DND-41 (cell line): ENCODE results near the gene ERAL1.

Source experiments
- ATAC-seq: fragments of 200-7000 bp; cut with Tn5 transposase; 3 replicates; pipeline ENCODE4 v1.9.1; 2021; ENCODE audit warnings: low read depth; ENCODE audit not compliant: insufficient read depth
- DNase-seq: peaks from one replicate; pipeline ENCODE4 v3.0.0-alpha.2; 2020
- H2AFZ ChIP-seq: 2 replicates; pipeline ENCODE4 v1.6.0; 2012; ENCODE audit warnings: low read depth, low read length
- H3K27ac ChIP-seq: 2 replicates; pipeline ENCODE4 v1.5.1; 2012; ENCODE audit warnings: low read length, inconsistent platforms
- H3K27me3 ChIP-seq: fragments of 200-600 bp; sonication (generic); 2 replicates; pipeline ENCODE4 v1.6.0; 2012; ENCODE audit warnings: low read length, mild to moderate bottlenecking, inconsistent platforms; ENCODE audit not compliant: insufficient read depth, poor library complexity
- H3K36me3 ChIP-seq: 2 replicates; pipeline ENCODE4 v1.5.1; 2012; ENCODE audit warnings: low read length, inconsistent platforms; ENCODE audit not compliant: insufficient read depth
- H3K4me1 ChIP-seq: 2 replicates; pipeline ENCODE4 v1.5.1; 2012; ENCODE audit warnings: mild to moderate bottlenecking, low read length; ENCODE audit not compliant: insufficient read depth
- H3K4me2 ChIP-seq: 2 replicates; pipeline ENCODE4 v1.6.0; 2012; ENCODE audit warnings: mild to moderate bottlenecking, moderate library complexity, low read length, inconsistent platforms; ENCODE audit not compliant: insufficient read depth
- H3K4me3 ChIP-seq, 2 experiments: fragments of 200-600 bp in 1 of 2; shearing (Covaris generic) in 1 of 2; 2 replicates each; pipeline ENCODE4 v1.5.1; 2012 to 2016; ENCODE audit warnings: inconsistent platforms in 2 of 2, low read length in 2 of 2, mild to moderate bottlenecking in 2 of 2, low read depth in 1 of 2, moderate library complexity in 1 of 2
- H3K79me2 ChIP-seq: 2 replicates; pipeline ENCODE4 v1.6.0; 2012; ENCODE audit warnings: low read length, inconsistent platforms; ENCODE audit not compliant: insufficient read depth
- H3K9ac ChIP-seq: 2 replicates; pipeline ENCODE4 v1.6.0; 2012; ENCODE audit warnings: low read depth, mild to moderate bottlenecking, inconsistent platforms, low read length, moderate library complexity
- H3K9me3 ChIP-seq: 2 replicates; pipeline ENCODE4 v1.5.1; 2012; ENCODE audit warnings: low read length, moderate library complexity, mild to moderate bottlenecking, inconsistent platforms; ENCODE audit not compliant: insufficient read depth, severe bottlenecking
- H4K20me1 ChIP-seq: 2 replicates; pipeline ENCODE4 v1.6.0; 2012; ENCODE audit warnings: low read length; ENCODE audit not compliant: insufficient read depth
- CTCF ChIP-seq: IDR thresholded peaks from 2 replicates; pipeline ENCODE4 v1.5.1; 2012; ENCODE audit warnings: borderline replicate concordance, low read length, moderate library complexity, mild to moderate bottlenecking; ENCODE audit not compliant: poor library complexity, severe bottlenecking; ENCODE audit errors: extremely low read depth
- EZH2 ChIP-seq: IDR thresholded peaks from 3 replicates; pipeline ENCODE4 v1.6.1; 2012; ENCODE audit warnings: borderline replicate concordance, low read depth, mild to moderate bottlenecking, moderate library complexity, low read length, inconsistent platforms; ENCODE audit not compliant: severe bottlenecking

The ERAL1 gene

GRCh38 chr17:28904800-28905199 is 50.0 kb downstream of the ERAL1 start:
- H3K79me2 ChIP-seq: peaks cover 19% of the 10 kb centered on the region
- H2AFZ ChIP-seq: no peak overlapping the region
- DNase-seq (no peak), ATAC-seq (no peak)
- H3K4me2 ChIP-seq: no peak overlapping the region
- H3K27me3 ChIP-seq: no peaks in the 10 kb centered on the region
- peaks cover 48% of the 10 kb centered on the region for H3K36me3 ChIP-seq
- TF ChIP-seq EZH2 (no peak), CTCF (no peak)
- peaks cover 6% of the 10 kb centered on the region for H4K20me1 ChIP-seq
- no peaks in the 10 kb centered on the region for H3K9me3 ChIP-seq
- H3K9ac ChIP-seq: no peak overlapping the region
- no peak overlapping the region for H3K4me3 ChIP-seq
- peaks cover 25% of the 10 kb centered on the region for H3K4me1 ChIP-seq
- no peak overlapping the region for H3K27ac ChIP-seq

- Histone ChIP-seq H3K27ac (no peak overlapping the region), H3K36me3 (peaks cover 53% of the 10 kb centered on the region), H3K79me2 (peaks cover 12% of the 10 kb centered on the region), H3K9ac (no peak overlapping the region), H3K4me3 (no peak overlapping the region), H4K20me1 (peaks cover 9% of the 10 kb centered on the region), H3K4me1 (peaks cover 14% of the 10 kb centered on the region), H3K9me3 (no peaks in the 10 kb centered on the region), H3K4me2 (no peak overlapping the region), H3K27me3 (no peaks in the 10 kb centered on the region), H2AFZ (no peak overlapping the region)
- DNase-seq: no peak
- ATAC-seq: no peak
- no peak for TF ChIP-seq EZH2
- TF ChIP-seq CTCF: no peak
These were observed 51.5 kb downstream of the ERAL1 start for GRCh38 chr17:28906276-28906675.

GRCh38 chr17:28906706-28907438 is 52.1 kb downstream of the ERAL1 start:
- H3K36me3 ChIP-seq: peaks cover 59% of the 10 kb centered on the region
- H4K20me1 ChIP-seq: peaks cover 14% of the 10 kb centered on the region
- peaks cover 6% of the 10 kb centered on the region for H3K79me2 ChIP-seq
- H3K27me3 ChIP-seq: no peaks in the 10 kb centered on the region
- H3K27ac ChIP-seq: no peak overlapping the region
- DNase-seq (no peak), ATAC-seq (no peak)
- H3K4me3 ChIP-seq: no peak overlapping the region
- H3K4me2 ChIP-seq: no peak overlapping the region
- no peak overlapping the region for H3K9ac ChIP-seq
- no peak overlapping the region for H2AFZ ChIP-seq
- no peaks in the 10 kb centered on the region for H3K9me3 ChIP-seq
- peaks cover 8% of the 10 kb centered on the region for H3K4me1 ChIP-seq
- TF ChIP-seq EZH2: no peak
- no peak for TF ChIP-seq CTCF
